HepG2 (cell line): ENCODE results near the gene NMNAT1. TPM values are rescaled to one million over a fixed set of nuclear protein-coding genes. Genes with fewer than 3 reads are reported as not detected.
A peak's percentile ranks its signal among the peaks of the same experiment; 100 is the strongest.

ENCODE experiments used
- ATAC-seq: fragments of 200-7000 bp; cut with Tn5 transposase; 3 replicates; pipeline ENCODE4 v1.9.1; 2020; ENCODE audit warnings: mild to moderate bottlenecking, moderate library complexity
- BruUV-seq: library from RNA; stranded (reverse); fragments of 400-500 nt; replicated peaks from 2 replicates; lab custom pipeline; 2021; lab: Mats Ljungman, UMichigan
- CTCF ChIA-PET: fragments of 300-600 bp; formaldehyde crosslinking; extraction: SDS; loops from one replicate; lab custom pipeline; 2021; ENCODE audit warnings: low total read pairs, inconsistent platforms, low intra/inter-chr PET ratio; lab: Yijun Ruan, JAX
- POLR2A ChIA-PET: fragments of 350-600 bp; sonication (Branson Sonifier 250); formaldehyde crosslinking; loops from one replicate; lab custom pipeline; 2020; ENCODE audit warnings: antibody characterized with exemption, inconsistent platforms; lab: Yijun Ruan, JAX
- DNase-seq: peaks from one replicate; pipeline ENCODE4 v3.0.0-alpha.2; 2015; ENCODE audit warnings: low spot score
- FAIRE-seq: peaks from 3 replicates; lab custom pipeline; 2011; peaks lifted over from hg19 to GRCh38; lab: Jason Lieb, UNC
- H2AFZ ChIP-seq: one replicate; pipeline ENCODE4 v1.6.1; 2011; ENCODE audit warnings: low read length, inconsistent platforms
- H3K27ac ChIP-seq: fragments of 300-600 bp; 3 replicates; pipeline ENCODE4 v1.8.0; 2011; ENCODE audit warnings: mixed run types, mild to moderate bottlenecking, mixed read lengths, low read length, inconsistent platforms; ENCODE audit not compliant: insufficient read depth; ENCODE audit errors: extremely low read length
- H3K27me3 ChIP-seq, 2 experiments: fragments of 200-600 bp in 1 of 2; 2 replicates in 1 of 2; 3 replicates in 1 of 2; pipeline versions ENCODE4 v1.6.0 to v1.8.0; 2011; ENCODE audit warnings: low read length in 2 of 2, mild to moderate bottlenecking in 2 of 2, moderate library complexity in 2 of 2, inconsistent platforms in 1 of 2; ENCODE audit not compliant: insufficient read depth in 2 of 2, control insufficient read depth in 1 of 2
- H3K36me3 ChIP-seq, 2 experiments: fragments of 200-600 bp in 1 of 2; replicated peaks in 1 of 2; 2 replicates in 1 of 2; 3 replicates in 1 of 2; pipeline versions ENCODE4 v1.5.1 to v1.8.0; 2011; ENCODE audit warnings: low read length in 2 of 2, inconsistent platforms in 1 of 2; ENCODE audit not compliant: insufficient read depth in 2 of 2, control insufficient read depth in 1 of 2
- H3K4me1 ChIP-seq: 2 replicates; pipeline ENCODE4 v1.5.1; 2012; ENCODE audit warnings: low read length, inconsistent platforms; ENCODE audit not compliant: insufficient read depth
- H3K4me2 ChIP-seq: 2 replicates; pipeline ENCODE4 v1.6.0; 2011; ENCODE audit warnings: low read depth, low read length, inconsistent platforms
- H3K4me3 ChIP-seq, 3 experiments: fragments of 200-600 bp in 1 of 3; sonication (generic), shearing (Covaris generic) in 1 of 3; replicated peaks in 1 of 3; 2 replicates each; pipeline ENCODE4 v1.5.1; 2011 to 2016; ENCODE audit warnings: low read length in 3 of 3, inconsistent platforms in 2 of 3, low read depth in 2 of 3, mild to moderate bottlenecking in 2 of 3, control low read depth in 1 of 3, mixed read lengths in 1 of 3; ENCODE audit not compliant: insufficient read depth in 1 of 3
- H3K79me2 ChIP-seq: one replicate; pipeline ENCODE4 v1.6.1; 2011; ENCODE audit warnings: low read length, inconsistent platforms; ENCODE audit not compliant: insufficient read depth
- H3K9ac ChIP-seq: 2 replicates; pipeline ENCODE4 v1.6.0; 2011; ENCODE audit warnings: mild to moderate bottlenecking, low read depth, low read length, inconsistent platforms; ENCODE audit not compliant: insufficient read depth
- H3K9me3 ChIP-seq: 2 replicates; pipeline ENCODE4 v1.5.1; 2012; ENCODE audit warnings: mild to moderate bottlenecking, low read length
- H4K20me1 ChIP-seq: 2 replicates; pipeline ENCODE4 v1.6.0; 2011; ENCODE audit warnings: inconsistent platforms, mild to moderate bottlenecking, low read length, moderate library complexity; ENCODE audit not compliant: insufficient read depth
- BRD4 ChIP-seq: sonication (generic); formaldehyde crosslinking; IDR thresholded peaks from 2 replicates; pipeline ENCODE4 v1.4.0; 2020; ENCODE audit warnings: missing genetic modification reagents
- ELF3 ChIP-seq: IDR thresholded peaks from 2 replicates; pipeline ENCODE4 v1.6.1; 2016; ENCODE audit warnings: missing genetic modification reagents, missing compliant biosample characterization
- ISX ChIP-seq: sonication (generic); formaldehyde crosslinking; conservative IDR thresholded peaks from 2 replicates; pipeline ENCODE4 v1.5.0; 2020; ENCODE audit warnings: missing genetic modification reagents
- MYC ChIP-seq: sonication (generic); formaldehyde crosslinking; IDR thresholded peaks from 2 replicates; pipeline ENCODE4 v1.9.0; 2021; ENCODE audit warnings: missing genetic modification reagents, borderline replicate concordance
- NPAS2 ChIP-seq: sonication (generic); formaldehyde crosslinking; IDR thresholded peaks from 2 replicates; pipeline ENCODE4 v1.8.0; 2022; ENCODE audit warnings: mild to moderate bottlenecking, missing genetic modification reagents, borderline replicate concordance
- PHF8 ChIP-seq: sonication (generic); formaldehyde crosslinking; IDR thresholded peaks from 2 replicates; pipeline ENCODE4 v1.5.0; 2020; ENCODE audit warnings: missing genetic modification reagents
- SALL2 ChIP-seq: sonication (generic); formaldehyde crosslinking; IDR thresholded peaks from 2 replicates; pipeline ENCODE4 v1.8.1; 2023; ENCODE audit warnings: mild to moderate bottlenecking, missing genetic modification reagents, inconsistent platforms
- SAP130 ChIP-seq: IDR thresholded peaks from 2 replicates; pipeline ENCODE4 v1.6.1; 2016; ENCODE audit warnings: low read depth
- SRSF4 ChIP-seq: fragments of 200-400 bp; formaldehyde crosslinking; IDR thresholded peaks from one replicate; pipeline ENCODE4 v1.6.1; 2018; ENCODE audit warnings: mild to moderate bottlenecking, low read depth, low read length, moderate library complexity; ENCODE audit not compliant: poor library complexity, severe bottlenecking
- TARDBP ChIP-seq: sonication (generic); formaldehyde crosslinking; IDR thresholded peaks from 2 replicates; pipeline ENCODE4 v1.8.0; 2022; ENCODE audit warnings: mild to moderate bottlenecking, missing genetic modification reagents
- TFDP1 ChIP-seq: IDR thresholded peaks from 2 replicates; pipeline ENCODE4 v1.6.1; 2016; ENCODE audit warnings: missing compliant biosample characterization, missing genetic modification reagents, borderline replicate concordance
- ZKSCAN8 ChIP-seq: IDR thresholded peaks from 2 replicates; pipeline ENCODE4 v1.6.1; 2016; ENCODE audit warnings: borderline replicate concordance, missing genetic modification reagents, missing compliant biosample characterization
- ZNF33B ChIP-seq: sonication (generic); formaldehyde crosslinking; IDR thresholded peaks from 2 replicates; pipeline ENCODE4 v1.5.1; 2020; ENCODE audit warnings: mild to moderate bottlenecking, missing genetic modification reagents
- ZNF879 ChIP-seq: sonication (generic); formaldehyde crosslinking; IDR thresholded peaks from 2 replicates; pipeline ENCODE4 v1.8.1; 2023; ENCODE audit warnings: missing genetic modification reagents
- WGBS: methylation state at CpG from one replicate; pipeline ENCODE4 v1.1.6; 2017; ENCODE audit warnings: low lambda C conversion rate; 5-methylcytosine and 5-hydroxymethylcytosine counted together
- in situ Hi-C: cut with HindIII; loops from 2 replicates; pipeline ENCODE4 v1.10.0; 2017; ENCODE audit warnings: low pct_unique_long_range_greater_than_20kb; ENCODE audit not compliant: extremely low pct_ligation_motif_present
- intact Hi-C: fragments of 100-400 bp; cut with micrococcal nuclease; formaldehyde crosslinking; loops from one replicate; pipeline ENCODE4 v1.10.0; 2022; ENCODE audit not compliant: unreplicated experiment
- polyA plus RNA-seq, 8 experiments: library from polyadenylated mRNA; depleted of rRNA in 3 of 8; stranded (reverse) in 7 of 8; unstranded in 1 of 8; fragments of >200 nt; fragmentation: Illumina TruSeq in 4 of 8; extraction: Trizol in 4 of 8; gene quantifications; 2 replicates each; pipeline versions ENCODE4 v1.2.1 to v1.2.3, GENCODE V29; 2011 to 2016; ENCODE audit warnings: low read depth in 4 of 8, missing spikeins in 1 of 8, mixed read lengths in 1 of 8; ENCODE audit not compliant: insufficient read depth in 1 of 8
- total RNA-seq, 5 experiments: library from RNA; depleted of rRNA; stranded (reverse); fragments of >200 nt; fragmentation: Illumina TruSeq; extraction: Trizol; gene quantifications; 2 replicates each; pipeline ENCODE4 v1.2.3, GENCODE V29; 2016; ENCODE audit warnings: low read depth in 1 of 5
- TF ChIP-seq, protein P1 (sequence below): sonication (generic); formaldehyde crosslinking; IDR thresholded peaks from 2 replicates; pipeline ENCODE4 v1.4.0; 2020; ENCODE audit warnings: mild to moderate bottlenecking, missing genetic modification reagents, borderline replicate concordance
- TF ChIP-seq, protein P2 (sequence below): sonication (generic); formaldehyde crosslinking; IDR thresholded peaks from 2 replicates; pipeline ENCODE4 v1.4.0; 2020; ENCODE audit warnings: missing genetic modification reagents
- TF ChIP-seq, protein P3 (sequence below): sonication (generic); formaldehyde crosslinking; IDR thresholded peaks from 2 replicates; pipeline ENCODE4 v1.4.0; 2020; ENCODE audit warnings: mild to moderate bottlenecking, missing genetic modification reagents

The NMNAT1 gene
- total and polyA plus RNA-seq, 2 of the 13 experiments (the other 11 are each of a cell fraction or from before 2014, with no cell fraction given), result 5.6 to 12.2 TPM

DNA sequence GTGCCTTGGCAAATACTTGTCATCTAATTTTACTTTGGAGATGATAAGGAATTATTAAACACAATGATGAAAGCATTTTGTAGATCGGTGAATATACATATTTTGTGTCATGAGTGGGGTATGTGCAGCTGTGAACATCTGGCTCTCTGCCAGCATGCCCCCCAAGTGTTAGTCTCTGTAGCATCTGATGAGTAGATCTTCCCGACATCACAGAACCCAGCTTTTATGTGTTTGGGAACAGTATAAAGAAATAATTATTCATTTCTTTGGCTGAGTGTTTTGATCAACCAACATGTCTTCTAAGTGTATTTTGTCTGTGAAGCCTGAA lies 28.7 kb upstream of the NMNAT1 start (continued):
- TF ChIP-seq, protein P1, sequence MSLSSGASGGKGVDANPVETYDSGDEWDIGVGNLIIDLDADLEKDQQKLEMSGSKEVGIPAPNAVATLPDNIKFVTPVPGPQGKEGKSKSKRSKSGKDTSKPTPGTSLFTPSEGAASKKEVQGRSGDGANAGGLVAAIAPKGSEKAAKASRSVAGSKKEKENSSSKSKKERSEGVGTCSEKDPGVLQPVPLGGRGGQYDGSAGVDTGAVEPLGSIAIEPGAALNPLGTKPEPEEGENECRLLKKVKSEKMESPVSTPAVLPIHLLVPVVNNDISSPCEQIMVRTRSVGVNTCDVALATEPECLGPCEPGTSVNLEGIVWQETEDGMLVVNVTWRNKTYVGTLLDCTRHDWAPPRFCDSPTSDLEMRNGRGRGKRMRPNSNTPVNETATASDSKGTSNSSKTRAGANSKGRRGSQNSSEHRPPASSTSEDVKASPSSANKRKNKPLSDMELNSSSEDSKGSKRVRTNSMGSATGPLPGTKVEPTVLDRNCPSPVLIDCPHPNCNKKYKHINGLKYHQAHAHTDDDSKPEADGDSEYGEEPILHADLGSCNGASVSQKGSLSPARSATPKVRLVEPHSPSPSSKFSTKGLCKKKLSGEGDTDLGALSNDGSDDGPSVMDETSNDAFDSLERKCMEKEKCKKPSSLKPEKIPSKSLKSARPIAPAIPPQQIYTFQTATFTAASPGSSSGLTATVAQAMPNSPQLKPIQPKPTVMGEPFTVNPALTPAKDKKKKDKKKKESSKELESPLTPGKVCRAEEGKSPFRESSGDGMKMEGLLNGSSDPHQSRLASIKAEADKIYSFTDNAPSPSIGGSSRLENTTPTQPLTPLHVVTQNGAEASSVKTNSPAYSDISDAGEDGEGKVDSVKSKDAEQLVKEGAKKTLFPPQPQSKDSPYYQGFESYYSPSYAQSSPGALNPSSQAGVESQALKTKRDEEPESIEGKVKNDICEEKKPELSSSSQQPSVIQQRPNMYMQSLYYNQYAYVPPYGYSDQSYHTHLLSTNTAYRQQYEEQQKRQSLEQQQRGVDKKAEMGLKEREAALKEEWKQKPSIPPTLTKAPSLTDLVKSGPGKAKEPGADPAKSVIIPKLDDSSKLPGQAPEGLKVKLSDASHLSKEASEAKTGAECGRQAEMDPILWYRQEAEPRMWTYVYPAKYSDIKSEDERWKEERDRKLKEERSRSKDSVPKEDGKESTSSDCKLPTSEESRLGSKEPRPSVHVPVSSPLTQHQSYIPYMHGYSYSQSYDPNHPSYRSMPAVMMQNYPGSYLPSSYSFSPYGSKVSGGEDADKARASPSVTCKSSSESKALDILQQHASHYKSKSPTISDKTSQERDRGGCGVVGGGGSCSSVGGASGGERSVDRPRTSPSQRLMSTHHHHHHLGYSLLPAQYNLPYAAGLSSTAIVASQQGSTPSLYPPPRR, result 0 out of 2 replicates have a peak, but pooled peaks have one; percentile 26
- TF ChIP-seq TARDBP (CRISPR knock-in tag), result 0 out of 2 replicates have a peak, but pooled peaks have one; percentile 39
- 0 out of 2 replicates have a peak, but pooled peaks have one; percentile 29 for TF ChIP-seq SALL2 (CRISPR knock-in tag)

DNA sequence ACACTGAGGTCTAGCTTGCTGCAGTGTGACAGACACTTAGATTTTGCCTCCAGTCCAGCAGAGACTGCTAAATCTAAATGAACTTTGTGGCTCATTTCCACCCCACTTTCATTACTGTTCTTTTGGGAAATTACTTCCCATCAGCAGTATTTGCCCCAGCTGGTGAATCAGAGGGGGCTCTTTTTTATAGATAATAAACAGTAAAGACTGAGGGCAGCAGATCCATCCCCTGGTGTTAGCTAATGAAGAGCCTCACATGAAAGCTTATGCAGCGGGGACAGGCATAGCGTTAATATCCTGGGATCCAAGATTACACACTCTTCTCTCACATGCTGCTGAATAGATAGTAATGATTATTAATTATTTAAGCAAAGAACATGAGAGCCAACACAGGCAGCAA lies 26.8 kb upstream of the NMNAT1 start:
- Histone ChIP-seq H3K4me2 (no peak overlapping the region), H3K4me3 (no peak overlapping the region), H3K27me3 (no peaks in the 10 kb centered on the region), H3K4me1 (peaks cover 48% of the 10 kb centered on the region), H3K27ac (no peak overlapping the region), H2AFZ (no peak overlapping the region), H3K9ac (0 out of 2 replicates have a peak overlapping the region, but pooled peaks have one; percentile 11), H3K79me2 (no peaks in the 10 kb centered on the region), H4K20me1 (no peaks in the 10 kb centered on the region), H3K36me3 (no peaks in the 10 kb centered on the region), H3K9me3 (no peaks in the 10 kb centered on the region)
- CTCF ChIA-PET, result no interaction called here
- intact Hi-C loops, result no loop called here
- POLR2A ChIA-PET, result interaction anchor here (1.1 to 6.3 kb wide), 4 partner anchors 12 to 27 kb away, joined by 3 to 130 read pairs (median 28); partner anchors contain the start of genes LZIC and NMNAT1
- WGBS, result 95% methylated on average over 2 of the region's 2 CpGs
- FAIRE-seq, result no peak
- DNase-seq, result no peak
- in situ Hi-C loops, result no loop called here
- TF ChIP-seq ZNF33B (CRISPR knock-in tag) (no peak), ELF3 (CRISPR knock-in tag) (no peak), NPAS2 (CRISPR knock-in tag) (no peak), SRSF4 (no peak), ZKSCAN8 (CRISPR knock-in tag) (no peak), SAP130 (no peak), ISX (CRISPR knock-in tag) (no peak), TFDP1 (CRISPR knock-in tag) (no peak), BRD4 (CRISPR knock-in tag) (no peak), MYC (CRISPR knock-in tag) (no peak), ZNF879 (CRISPR knock-in tag) (no peak), PHF8 (CRISPR knock-in tag) (no peak)
- TF ChIP-seq, protein P2, sequence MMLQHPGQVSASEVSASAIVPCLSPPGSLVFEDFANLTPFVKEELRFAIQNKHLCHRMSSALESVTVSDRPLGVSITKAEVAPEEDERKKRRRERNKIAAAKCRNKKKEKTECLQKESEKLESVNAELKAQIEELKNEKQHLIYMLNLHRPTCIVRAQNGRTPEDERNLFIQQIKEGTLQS, result no peak
- TF ChIP-seq, protein P3, sequence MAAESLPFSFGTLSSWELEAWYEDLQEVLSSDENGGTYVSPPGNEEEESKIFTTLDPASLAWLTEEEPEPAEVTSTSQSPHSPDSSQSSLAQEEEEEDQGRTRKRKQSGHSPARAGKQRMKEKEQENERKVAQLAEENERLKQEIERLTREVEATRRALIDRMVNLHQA (CRISPR knock-in tag), result no peak
- ATAC-seq, result no peak
- no TSS peak for BruUV-seq
